22Rv1 (cell line): ENCODE measurements around the gene CHMP3.

Source experiments
- ZFX ChIP-seq: fragments of 450-650 bp; IDR thresholded peaks from 2 replicates; pipeline ENCODE4 v1.6.1; 2017; ENCODE audit warnings: antibody characterized with exemption, borderline replicate concordance
- TF ChIP-seq, protein P1 (sequence below): fragments of 450-650 bp; IDR thresholded peaks from 2 replicates; pipeline ENCODE4 v1.5.1; 2017; ENCODE audit warnings: mild to moderate bottlenecking

- TF ChIP-seq, protein P1, sequence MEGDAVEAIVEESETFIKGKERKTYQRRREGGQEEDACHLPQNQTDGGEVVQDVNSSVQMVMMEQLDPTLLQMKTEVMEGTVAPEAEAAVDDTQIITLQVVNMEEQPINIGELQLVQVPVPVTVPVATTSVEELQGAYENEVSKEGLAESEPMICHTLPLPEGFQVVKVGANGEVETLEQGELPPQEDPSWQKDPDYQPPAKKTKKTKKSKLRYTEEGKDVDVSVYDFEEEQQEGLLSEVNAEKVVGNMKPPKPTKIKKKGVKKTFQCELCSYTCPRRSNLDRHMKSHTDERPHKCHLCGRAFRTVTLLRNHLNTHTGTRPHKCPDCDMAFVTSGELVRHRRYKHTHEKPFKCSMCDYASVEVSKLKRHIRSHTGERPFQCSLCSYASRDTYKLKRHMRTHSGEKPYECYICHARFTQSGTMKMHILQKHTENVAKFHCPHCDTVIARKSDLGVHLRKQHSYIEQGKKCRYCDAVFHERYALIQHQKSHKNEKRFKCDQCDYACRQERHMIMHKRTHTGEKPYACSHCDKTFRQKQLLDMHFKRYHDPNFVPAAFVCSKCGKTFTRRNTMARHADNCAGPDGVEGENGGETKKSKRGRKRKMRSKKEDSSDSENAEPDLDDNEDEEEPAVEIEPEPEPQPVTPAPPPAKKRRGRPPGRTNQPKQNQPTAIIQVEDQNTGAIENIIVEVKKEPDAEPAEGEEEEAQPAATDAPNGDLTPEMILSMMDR, result no peak
- TF ChIP-seq ZFX, result no peak
These were observed 41.3 kb downstream of the CHMP3 start for GRCh38 chr2:86521922-86522321.
